Breast epithelium (tissue), 4 donors: ENCODE data around the gene LRR1. TPM values are rescaled to one million over a fixed set of nuclear protein-coding genes. Genes with fewer than 3 reads are reported as not detected.
"Not testable (repeated sequence)": the region's sequence is repeated elsewhere in the genome, so short reads cannot be mapped to it uniquely, and the experiment has no call there.

Source experiments
- DNase-seq, 2 donors: peaks; one replicate each; pipeline ENCODE4 v3.0.0-alpha.2; 2019; ENCODE audit warnings: low spot score in 2 of 2
- H3K27ac ChIP-seq, 2 donors: fragments of 200-600 bp; sonication (generic) in 1 of 2; one replicate each; pipeline ENCODE4 v1.5.1; 2016 to 2019; ENCODE audit warnings: mild to moderate bottlenecking in 1 of 2
- H3K27me3 ChIP-seq, 2 donors: fragments of 200-600 bp; sonication (generic) in 1 of 2; one replicate each; pipeline versions ENCODE4 v1.5.1 to v1.6.0; 2017 to 2019; ENCODE audit warnings: control low read depth in 1 of 2, mild to moderate bottlenecking in 1 of 2
- H3K36me3 ChIP-seq: fragments of 200-600 bp; one replicate; pipeline ENCODE4 v1.5.1; 2019
- H3K4me1 ChIP-seq, 2 donors: fragments of 200-600 bp; sonication (generic); one replicate each; pipeline ENCODE4 v1.5.1; 2016 to 2019; ENCODE audit warnings: control low read depth in 1 of 2
- H3K4me3 ChIP-seq, 3 donors: fragments of 200-600 bp; sonication (generic); 1 replicate in 2 of 3; 2 replicates in 1 of 3; pipeline ENCODE4 v1.5.1; 2016 to 2019; ENCODE audit warnings: mild to moderate bottlenecking in 3 of 3, moderate library complexity in 2 of 3
- H3K9me3 ChIP-seq, 2 donors: fragments of 200-600 bp; sonication (generic) in 1 of 2; one replicate each; pipeline ENCODE4 v1.5.1; 2016 to 2019; ENCODE audit warnings: control low read depth in 1 of 2
- CTCF ChIP-seq, 3 donors: fragments of 450-650 bp; IDR thresholded peaks; one replicate each; pipeline ENCODE4 v1.5.1; 2016 to 2017; ENCODE audit warnings: antibody characterized with exemption in 3 of 3, mild to moderate bottlenecking in 3 of 3, moderate library complexity in 3 of 3
- POLR2A ChIP-seq: fragments of 450-650 bp; IDR thresholded peaks from one replicate; pipeline ENCODE4 v1.6.1; 2016; ENCODE audit warnings: antibody characterized with exemption, mild to moderate bottlenecking, moderate library complexity
- POLR2AphosphoS5 ChIP-seq, 3 donors: sonication (generic); formaldehyde crosslinking; IDR thresholded peaks; one replicate each; pipeline ENCODE4 v1.6.1; 2017; ENCODE audit warnings: antibody characterized with exemption in 3 of 3
- intact Hi-C: fragments of 100-400 bp; cut with DNase I; formaldehyde crosslinking; loops from one replicate; pipeline ENCODE4 v1.15.1; 2023; ENCODE audit warnings: low total_unique reads
- total RNA-seq, 3 donors: library from RNA; depleted of rRNA; stranded (reverse); fragments of >200 nt; gene quantifications; one replicate each; pipeline ENCODE4 v1.1.0, GENCODE V29; 2016

LRR1 gene
- total RNA-seq, 3 donors from 2014 or later = 7.9 to 9.8 (median 9.2) TPM

GRCh38 chr14:49583629-49584028, 15.1 kb upstream of the LRR1 start:
- H3K4me3 ChIP-seq = peak overlapping the region in 1 of 3 donors; percentile 26
- peaks cover 4% of the 10 kb centered on the region for H3K36me3 ChIP-seq

GRCh38 chr14:49584058-49584457, 14.7 kb upstream of the LRR1 start:
- Histone ChIP-seq H3K4me1 (peaks cover 0 to 8% of the 10 kb centered on the region in 2 donors), H3K36me3 (peaks cover 4% of the 10 kb centered on the region), H3K27me3 (no peaks in the 10 kb centered on the region), H3K9me3 (no peaks in the 10 kb centered on the region), H3K27ac (peak overlapping the region in 1 of 2 donors; percentile 13), H3K4me3 (peak overlapping the region in 1 of 3 donors; percentile 26)
- TF ChIP-seq POLR2A = no peak
- no peak for TF ChIP-seq POLR2AphosphoS5 (IDR thresholded peaks at IDR 0.05)
- TF ChIP-seq CTCF (IDR thresholded peaks at IDR 0.05) = no peak
- intact Hi-C loops = no loop called here
- no peak for DNase-seq

More at GRCh38 chr14:49583629-49584028, 15.1 kb upstream of the LRR1 start:
- peaks cover 0 to 8% of the 10 kb centered on the region in 2 donors for H3K4me1 ChIP-seq
- H3K9me3 ChIP-seq = no peaks in the 10 kb centered on the region
- H3K27me3 ChIP-seq = no peaks in the 10 kb centered on the region
- TF ChIP-seq POLR2A = no peak
- no peak for DNase-seq
- no peak overlapping the region for H3K27ac ChIP-seq
- intact Hi-C loops = no loop called here

GRCh38 chr14:49584981-49585640, 13.6 kb upstream of the LRR1 start:
- H3K27me3 ChIP-seq, H3K4me1 ChIP-seq, H3K36me3 ChIP-seq, H3K9me3 ChIP-seq, intact Hi-C loops, DNase-seq: not testable (repeated sequence)
- Histone ChIP-seq H3K27ac (peak overlapping the region in 1 of 2 donors; percentile 97), H3K4me3 (peak overlapping the region; percentile 68 to 96 (median 75))

GRCh38 chr14:49585803-49586672, 12.7 kb upstream of the LRR1 start, which contains the start of gene RPS29:
Gene RPS29 (minus strand): TSS chr14:49586380. CDS start chr14:49586346, 34 bp downstream.
- no peaks in the 10 kb centered on the region for H3K27me3 ChIP-seq

GRCh38 chr14:49586673-49587460, 11.9 kb upstream of the LRR1 start:
- intact Hi-C loops = no loop called here
- no peaks in the 10 kb centered on the region for H3K27me3 ChIP-seq
- peaks cover 0 to 8% of the 10 kb centered on the region in 2 donors for H3K4me1 ChIP-seq
- TF ChIP-seq POLR2A = no peak
- no peak for TF ChIP-seq POLR2AphosphoS5 (IDR thresholded peaks at IDR 0.05)
- peak; percentile 87 to 91 (median 89) for TF ChIP-seq CTCF (IDR thresholded peaks at IDR 0.05)
- H3K9me3 ChIP-seq = no peaks in the 10 kb centered on the region
- no peak for DNase-seq
- H3K36me3 ChIP-seq = peaks cover 4% of the 10 kb centered on the region
- H3K27ac ChIP-seq = peak overlapping the region; percentile 87 to 97
- peak overlapping the region; percentile 68 to 96 (median 75) for H3K4me3 ChIP-seq

More at GRCh38 chr14:49585803-49586672, 12.7 kb upstream of the LRR1 start, which contains the start of gene RPS29:
- DNase-seq = peak; percentile 98
- peaks cover 4% of the 10 kb centered on the region for H3K36me3 ChIP-seq
- intact Hi-C loops = no loop called here
- no peaks in the 10 kb centered on the region for H3K9me3 ChIP-seq
- H3K27ac ChIP-seq = peak within 1 kb of the TSS; percentile 87 to 97
- no peak for TF ChIP-seq CTCF (IDR thresholded peaks at IDR 0.05)
- peak; percentile 90 to 96 (median 91) for TF ChIP-seq POLR2AphosphoS5 (IDR thresholded peaks at IDR 0.05)
- peak; percentile 82 for TF ChIP-seq POLR2A
- peak within 1 kb of the TSS; percentile 68 to 96 (median 75) for H3K4me3 ChIP-seq
- peaks cover 0 to 8% of the 10 kb centered on the region in 2 donors for H3K4me1 ChIP-seq
